ENCODE data around the gene GRPEL1. TPM values are rescaled to one million over a fixed set of nuclear protein-coding genes. Genes with fewer than 3 reads are reported as not detected.

The GRPEL1 gene
- total RNA-seq, 1 experiment from 2014 or later: 80.1 TPM

GRCh38 chr4:7030856-7031255 lies 37.0 kb downstream of the GRPEL1 start:
- no peak overlapping the region for H3K9ac ChIP-seq (ENCODE audit: low read length)
- H3K9me2 ChIP-seq (ENCODE audit: insufficient read depth): no peaks in the 10 kb centered on the region
- H3K36me3 ChIP-seq (ENCODE audit: control insufficient read depth in 1 of 2, insufficient read depth in 2 of 2, low read length in 2 of 2): peaks cover 5 to 20% of the 10 kb centered on the region in 2 experiments; a peak in 3 of 4 replicates
- H3K27me3 ChIP-seq (ENCODE audit: insufficient read depth, low read length): no peaks in the 10 kb centered on the region
- no peak overlapping the region for H3K4me2 ChIP-seq (ENCODE audit: low read length)
- no peak overlapping the region for H2AFZ ChIP-seq (ENCODE audit: low read depth, low read length, poor library complexity, severe bottlenecking)
- ATAC-seq (no peak), DNase-seq (ENCODE audit: low read depth, low spot score) (no peak)
- H3K4me3 ChIP-seq (replicated peaks in 1 of 2; ENCODE audit: low read depth in 1 of 2, low read length in 2 of 2): no peak overlapping the region
- CTCF ChIA-PET: interaction anchor here (1.4 kb wide), 1 partner anchor 12 kb away, joined by 4 read pairs; a partner anchor contains a TSS
- intact Hi-C loops (cut with micrococcal nuclease): no loop called here
- BruUV-seq (replicated peaks): TSS peak; percentile 27
- H3K79me2 ChIP-seq (ENCODE audit: insufficient read depth, low read length): no peaks in the 10 kb centered on the region
- peaks cover 0 to 31% of the 10 kb centered on the region in 2 experiments; a peak in 2 of 4 replicates for H3K4me1 ChIP-seq (ENCODE audit: control insufficient read depth in 1 of 2, insufficient read depth in 2 of 2, low read length in 2 of 2)
- RAD21 ChIA-PET (ENCODE audit: low non-redundant PET in 1 of 2, low total read pairs in 2 of 2, uncharacterized antibody in 2 of 2, unreplicated experiment in 2 of 2): no interaction called here
- POLR2A ChIA-PET: no interaction called here
- TF ChIP-seq FOSL1 (IDR thresholded peaks at IDR 0.05; ENCODE audit: low read depth) (no peak), CTCF (IDR thresholded peaks at IDR 0.05 in 2 of 3, conservative IDR thresholded peaks at IDR 0.05 in 1 of 3; ENCODE audit: borderline replicate concordance in 1 of 3, insufficient read depth in 1 of 3, low read depth in 2 of 3, low read length in 2 of 3) (no peak), ZFX (IDR thresholded peaks at IDR 0.05) (no peak), YY1 (IDR thresholded peaks at IDR 0.05; ENCODE audit: extremely low read depth, insufficient replicate concordance, low read depth, low read length) (no peak)
- no peak overlapping the region for H3K27ac ChIP-seq (ENCODE audit: low read depth, low read length)
- H4K20me1 ChIP-seq (ENCODE audit: insufficient read depth): no peaks in the 10 kb centered on the region
- no peaks in the 10 kb centered on the region for H3K9me3 ChIP-seq (ENCODE audit: control insufficient read depth in 1 of 2, insufficient read depth in 1 of 2, low read depth in 1 of 2, low read length in 2 of 2)

- TF ChIP-seq SP1 (IDR thresholded peaks at IDR 0.05; ENCODE audit: low read depth) (no peak), FOSL1 (IDR thresholded peaks at IDR 0.05; ENCODE audit: low read depth) (no peak), JUND (IDR thresholded peaks at IDR 0.05) (no peak), CEBPB (IDR thresholded peaks at IDR 0.05; ENCODE audit: low read depth) (no peak), CBX3 (IDR thresholded peaks at IDR 0.05; ENCODE audit: low read depth) (no peak), ELF1 (IDR thresholded peaks at IDR 0.05; ENCODE audit: borderline replicate concordance, low read depth) (no peak), SRF (IDR thresholded peaks at IDR 0.05; ENCODE audit: low read depth) (no peak), YY1 (IDR thresholded peaks at IDR 0.05; ENCODE audit: extremely low read depth, insufficient replicate concordance, low read depth, low read length) (no peak), EZH2 (IDR thresholded peaks at IDR 0.05) (no peak), CTCF (IDR thresholded peaks at IDR 0.05 in 2 of 3, conservative IDR thresholded peaks at IDR 0.05 in 1 of 3; ENCODE audit: borderline replicate concordance in 1 of 3, insufficient read depth in 1 of 3, low read depth in 2 of 3, low read length in 2 of 3) (no peak)
- TF ChIP-seq, protein P1, sequence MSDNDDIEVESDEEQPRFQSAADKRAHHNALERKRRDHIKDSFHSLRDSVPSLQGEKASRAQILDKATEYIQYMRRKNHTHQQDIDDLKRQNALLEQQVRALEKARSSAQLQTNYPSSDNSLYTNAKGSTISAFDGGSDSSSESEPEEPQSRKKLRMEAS (IDR thresholded peaks at IDR 0.05): no peak
- TF ChIP-seq, protein P2, sequence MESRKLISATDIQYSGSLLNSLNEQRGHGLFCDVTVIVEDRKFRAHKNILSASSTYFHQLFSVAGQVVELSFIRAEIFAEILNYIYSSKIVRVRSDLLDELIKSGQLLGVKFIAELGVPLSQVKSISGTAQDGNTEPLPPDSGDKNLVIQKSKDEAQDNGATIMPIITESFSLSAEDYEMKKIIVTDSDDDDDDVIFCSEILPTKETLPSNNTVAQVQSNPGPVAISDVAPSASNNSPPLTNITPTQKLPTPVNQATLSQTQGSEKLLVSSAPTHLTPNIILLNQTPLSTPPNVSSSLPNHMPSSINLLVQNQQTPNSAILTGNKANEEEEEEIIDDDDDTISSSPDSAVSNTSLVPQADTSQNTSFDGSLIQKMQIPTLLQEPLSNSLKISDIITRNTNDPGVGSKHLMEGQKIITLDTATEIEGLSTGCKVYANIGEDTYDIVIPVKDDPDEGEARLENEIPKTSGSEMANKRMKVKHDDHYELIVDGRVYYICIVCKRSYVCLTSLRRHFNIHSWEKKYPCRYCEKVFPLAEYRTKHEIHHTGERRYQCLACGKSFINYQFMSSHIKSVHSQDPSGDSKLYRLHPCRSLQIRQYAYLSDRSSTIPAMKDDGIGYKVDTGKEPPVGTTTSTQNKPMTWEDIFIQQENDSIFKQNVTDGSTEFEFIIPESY (IDR thresholded peaks at IDR 0.05; ENCODE audit: extremely low read depth, insufficient replicate concordance, low read length): no peak
Measured at GRCh38 chr4:7029921-7030320, 37.9 kb downstream of the GRPEL1 start.

More at GRCh38 chr4:7029921-7030320, 37.9 kb downstream of the GRPEL1 start:
- BruUV-seq (replicated peaks): no TSS peak
- Histone ChIP-seq H3K9ac (ENCODE audit: low read length) (no peak overlapping the region), H3K4me3 (replicated peaks in 1 of 2; ENCODE audit: low read depth in 1 of 2, low read length in 2 of 2) (no peak overlapping the region), H3K36me3 (ENCODE audit: control insufficient read depth in 1 of 2, insufficient read depth in 2 of 2, low read length in 2 of 2) (peaks cover 5 to 20% of the 10 kb centered on the region in 2 experiments; a peak in 3 of 4 replicates), H3K27ac (ENCODE audit: low read depth, low read length) (no peak overlapping the region), H4K20me1 (ENCODE audit: insufficient read depth) (no peaks in the 10 kb centered on the region), H3K4me2 (ENCODE audit: low read length) (no peak overlapping the region), H3K27me3 (ENCODE audit: insufficient read depth, low read length) (no peaks in the 10 kb centered on the region), H3K9me3 (ENCODE audit: control insufficient read depth in 1 of 2, insufficient read depth in 1 of 2, low read depth in 1 of 2, low read length in 2 of 2) (no peaks in the 10 kb centered on the region), H2AFZ (ENCODE audit: low read depth, low read length, poor library complexity, severe bottlenecking) (no peak overlapping the region), H3K9me2 (ENCODE audit: insufficient read depth) (no peaks in the 10 kb centered on the region), H3K4me1 (ENCODE audit: control insufficient read depth in 1 of 2, insufficient read depth in 2 of 2, low read length in 2 of 2) (peaks cover 0 to 21% of the 10 kb centered on the region in 2 experiments; a peak in 2 of 4 replicates), H3K79me2 (ENCODE audit: insufficient read depth, low read length) (no peaks in the 10 kb centered on the region; the same call in 1 of the 2 replicates)
- ChIA-PET CTCF (interaction anchor here (1.4 kb wide), 1 partner anchor 13 kb away, joined by 4 read pairs; a partner anchor contains a TSS), POLR2A (no interaction called here), RAD21 (ENCODE audit: low non-redundant PET in 1 of 2, low total read pairs in 2 of 2, uncharacterized antibody in 2 of 2, unreplicated experiment in 2 of 2) (no interaction called here)
- intact Hi-C loops (cut with micrococcal nuclease): no loop called here
- no peak for ATAC-seq
- DNase-seq (ENCODE audit: low read depth, low spot score): no peak

Measured in HCT116 (cell line).